K562 (cell line): Measurements from ENCODE around the gene ANK2. TPM values are rescaled to one million over a fixed set of nuclear protein-coding genes. Genes with fewer than 3 reads are reported as not detected.

Experiments
- ATAC-seq: fragments of 200-7000 bp; cut with Tn5 transposase; 3 replicates; pipeline ENCODE4 v1.9.1; 2020; ENCODE audit warnings: moderate library complexity
- BruUV-seq: library from RNA; stranded (reverse); fragments of 400-500 nt; replicated peaks from 2 replicates; lab custom pipeline; 2021; lab: Mats Ljungman, UMichigan
- CTCF ChIA-PET: fragments of 300-600 bp; formaldehyde crosslinking; extraction: SDS; loops from one replicate; lab custom pipeline; 2021; ENCODE audit warnings: low intra/inter-chr PET ratio; lab: Yijun Ruan, JAX
- POLR2A ChIA-PET: fragments of 300-600, 350-650 bp; sonication (Branson Sonifier 250); formaldehyde crosslinking; extraction: SDS; loops from one replicate; lab custom pipeline; 2021; ENCODE audit warnings: antibody characterized with exemption, inconsistent platforms; lab: Yijun Ruan, JAX
- DNase-seq, 4 experiments: peaks; one replicate each; pipeline versions ENCODE4 v3.0.0 to v3.0.0-alpha.2; 2011 to 2018; ENCODE audit warnings: low spot score in 3 of 4, mixed read lengths in 3 of 4; ENCODE audit errors: extremely low read depth in 1 of 4
- FAIRE-seq: peaks from 2 replicates; lab custom pipeline; 2011; peaks lifted over from hg19 to GRCh38; lab: Jason Lieb, UNC
- H2AFZ ChIP-seq: 2 replicates; pipeline ENCODE4 v1.6.0; 2011; ENCODE audit warnings: low read depth, low read length, control low read depth, inconsistent platforms
- H3K27ac ChIP-seq: fragments of 200-600 bp; 3 replicates; pipeline ENCODE4 v1.8.0; 2011; ENCODE audit warnings: low read depth, mild to moderate bottlenecking, control low read depth, inconsistent platforms, low read length, moderate library complexity, mixed read lengths; ENCODE audit errors: extremely low read depth
- H3K27me3 ChIP-seq, 2 experiments: fragments of 300-600 bp in 1 of 2; 2 replicates in 1 of 2; 3 replicates in 1 of 2; pipeline versions ENCODE4 v1.6.0 to v1.8.0; 2011; ENCODE audit warnings: inconsistent platforms in 2 of 2, low read length in 2 of 2, mild to moderate bottlenecking in 1 of 2, mixed read lengths in 1 of 2, moderate library complexity in 1 of 2; ENCODE audit not compliant: control insufficient read depth in 2 of 2, insufficient read depth in 2 of 2
- H3K36me3 ChIP-seq: fragments of 300-600 bp; 3 replicates; pipeline ENCODE4 v1.8.0; 2011; ENCODE audit warnings: mild to moderate bottlenecking, low read length, inconsistent platforms; ENCODE audit not compliant: control insufficient read depth, insufficient read depth
- H3K4me1 ChIP-seq, 2 experiments: fragments of 200-600 bp in 1 of 2; replicated peaks in 1 of 2; 2 replicates in 1 of 2; 3 replicates in 1 of 2; pipeline versions ENCODE4 v1.5.1 to v1.8.0; 2011; ENCODE audit warnings: inconsistent platforms in 2 of 2, low read length in 2 of 2, mild to moderate bottlenecking in 1 of 2, mixed read lengths in 1 of 2, moderate library complexity in 1 of 2; ENCODE audit not compliant: control insufficient read depth in 2 of 2, insufficient read depth in 2 of 2
- H3K4me2 ChIP-seq: 2 replicates; pipeline ENCODE4 v1.6.1; 2011; ENCODE audit warnings: low read length, control low read depth, inconsistent platforms, mixed read lengths; ENCODE audit not compliant: insufficient read depth
- H3K4me3 ChIP-seq: fragments of 200-600 bp; sonication (generic), shearing (Covaris generic); 2 replicates; pipeline ENCODE4 v1.5.1; 2016; ENCODE audit warnings: control low read depth, inconsistent platforms
- H3K79me2 ChIP-seq: fragments of 200-600 bp; 3 replicates; pipeline ENCODE4 v1.8.0; 2011; ENCODE audit warnings: low read length, inconsistent platforms; ENCODE audit not compliant: control insufficient read depth, insufficient read depth
- H3K9ac ChIP-seq, 2 experiments: 2 replicates each; pipeline versions ENCODE4 v1.6.0 to v1.6.1; 2011; ENCODE audit warnings: low read depth in 2 of 2, low read length in 2 of 2, control low read depth in 1 of 2, inconsistent platforms in 1 of 2, mild to moderate bottlenecking in 1 of 2, mixed read lengths in 1 of 2; ENCODE audit not compliant: insufficient read depth in 1 of 2
- H3K9me1 ChIP-seq: one replicate; pipeline ENCODE4 v1.6.0; 2011; ENCODE audit warnings: inconsistent platforms, mild to moderate bottlenecking, low read length, moderate library complexity; ENCODE audit not compliant: control insufficient read depth, insufficient read depth
- H3K9me3 ChIP-seq: replicated peaks from 2 replicates; pipeline ENCODE4 v1.5.1; 2011; ENCODE audit warnings: low read depth, low read length, inconsistent platforms; ENCODE audit not compliant: control insufficient read depth, insufficient read depth
- H4K20me1 ChIP-seq: replicated peaks from 2 replicates; pipeline ENCODE4 v1.6.1; 2011; ENCODE audit warnings: low read length, inconsistent platforms, mixed read lengths; ENCODE audit not compliant: control insufficient read depth, insufficient read depth
- BCOR ChIP-seq: fragments of 450-650 bp; IDR thresholded peaks from 2 replicates; pipeline ENCODE4 v1.6.1; 2016
- CREBBP ChIP-seq: IDR thresholded peaks from one replicate; pipeline ENCODE4 v1.6.1; 2012; ENCODE audit warnings: low read depth, mild to moderate bottlenecking, control low read depth, inconsistent platforms, low read length
- DDX20 ChIP-seq: fragments of 450-650 bp; IDR thresholded peaks from 2 replicates; pipeline ENCODE4 v1.6.1; 2016; ENCODE audit warnings: missing genetic modification characterization, low read depth, mild to moderate bottlenecking, missing compliant biosample characterization, moderate library complexity
- ETV6 ChIP-seq, 3 experiments: fragments of 150-350 bp in 1 of 3; sonication (generic) in 1 of 3; formaldehyde crosslinking in 1 of 3; IDR thresholded peaks; 2 replicates each; pipeline versions ENCODE4 v1.6.1 to v1.8.0; 2014 to 2022; ENCODE audit warnings: borderline replicate concordance in 2 of 3, low read depth in 2 of 3, antibody characterized with exemption in 1 of 3, low read length in 1 of 3, mild to moderate bottlenecking in 1 of 3, missing genetic modification reagents in 1 of 3
- FOSL1 ChIP-seq: fragments of 200-800 bp; sonication (Bioruptor generic); conservative IDR thresholded peaks from 2 replicates; pipeline ENCODE4 v1.6.1; 2016; ENCODE audit warnings: missing genetic modification characterization, missing compliant biosample characterization
- FOXJ2 ChIP-seq: fragments of 200-800 bp; sonication (Bioruptor generic); IDR thresholded peaks from 2 replicates; pipeline ENCODE4 v1.6.1; 2016; ENCODE audit warnings: missing genetic modification characterization, missing compliant biosample characterization
- HCFC1 ChIP-seq: IDR thresholded peaks from 2 replicates; pipeline ENCODE4 v1.6.1; 2012; ENCODE audit warnings: low read depth, low read length, improper control_type of control experiment
- HNRNPL ChIP-seq: fragments of 200-400 bp; formaldehyde crosslinking; IDR thresholded peaks from 2 replicates; pipeline ENCODE4 v1.6.1; 2017; ENCODE audit warnings: low read depth, mild to moderate bottlenecking, low read length
- KDM5B ChIP-seq: fragments of 200-600 bp; sonication (generic); IDR thresholded peaks from 2 replicates; pipeline ENCODE4 v1.6.1; 2012; ENCODE audit warnings: low read depth, mild to moderate bottlenecking, moderate library complexity, low read length, control low read depth, inconsistent platforms; ENCODE audit not compliant: insufficient replicate concordance
- MCM7 ChIP-seq, 2 experiments: fragments of 450-650 bp; IDR thresholded peaks; 2 replicates each; pipeline ENCODE4 v1.6.1; 2016 to 2018
- MYC ChIP-seq, 2 experiments: fragments of 250-450 bp in 1 of 2; sonication (Bioruptor Pico) in 1 of 2; IDR thresholded peaks; 2 replicates each; pipeline versions ENCODE4 v1.5.1 to v1.6.1; 2012 to 2021; ENCODE audit warnings: low read depth in 2 of 2, borderline replicate concordance in 1 of 2, improper control_type of control experiment in 1 of 2, low read length in 1 of 2, mild to moderate bottlenecking in 1 of 2, moderate library complexity in 1 of 2
- RBM14 ChIP-seq: fragments of 200-400 bp; formaldehyde crosslinking; IDR thresholded peaks from 2 replicates; pipeline ENCODE4 v1.6.1; 2018; ENCODE audit warnings: low read depth, mild to moderate bottlenecking, low read length, moderate library complexity, borderline replicate concordance; ENCODE audit not compliant: insufficient read depth
- SLC30A9 ChIP-seq: fragments of 250-450 bp; sonication (Bioruptor Pico); IDR thresholded peaks from 2 replicates; pipeline ENCODE4 v1.8.0; 2022; ENCODE audit warnings: mild to moderate bottlenecking, moderate library complexity
- SMARCE1 ChIP-seq: fragments of 450-650 bp; IDR thresholded peaks from 2 replicates; pipeline ENCODE4 v1.7.1; 2016; ENCODE audit warnings: mild to moderate bottlenecking
- SRSF3 ChIP-seq: fragments of 200-400 bp; formaldehyde crosslinking; IDR thresholded peaks from 2 replicates; pipeline ENCODE4 v1.6.1; 2016; ENCODE audit warnings: mild to moderate bottlenecking, low read length, moderate library complexity; ENCODE audit not compliant: insufficient read depth
- TARDBP ChIP-seq: fragments of 450-650 bp; IDR thresholded peaks from 2 replicates; pipeline ENCODE4 v1.6.1; 2016
- XRCC3 ChIP-seq: fragments of 450-650 bp; IDR thresholded peaks from 2 replicates; pipeline ENCODE4 v1.6.1; 2017; ENCODE audit warnings: mild to moderate bottlenecking, moderate library complexity
- ZNF24 ChIP-seq: fragments of 450-650 bp; IDR thresholded peaks from 2 replicates; pipeline ENCODE4 v1.6.1; 2016
- ZNF644 ChIP-seq: fragments of 200-800 bp; sonication (Bioruptor generic); IDR thresholded peaks from 2 replicates; pipeline ENCODE4 v1.6.1; 2016; ENCODE audit warnings: low read depth, missing genetic modification characterization, missing compliant biosample characterization
- WGBS: fragments of 100-300 bp; shearing (Covaris generic); methylation state at CpG from one replicate; pipeline ENCODE4 v1.1.6; 2016; ENCODE audit warnings: low coverage, mixed read lengths; ENCODE audit not compliant: insufficient coverage; ENCODE audit errors: missing lambda C conversion rate; 5-methylcytosine and 5-hydroxymethylcytosine counted together
- in situ Hi-C: fragments of 300-500 bp; cut with MboI; formaldehyde crosslinking; loops from 4 replicates; pipeline ENCODE4 v1.15.0; 2018; ENCODE audit warnings: inconsistent platforms, mixed read lengths
- intact Hi-C: fragments of 100-400 bp; cut with micrococcal nuclease; formaldehyde crosslinking; loops from 2 replicates; pipeline ENCODE4 v1.14.2; 2022
- polyA plus RNA-seq, 8 experiments: library from polyadenylated mRNA; depleted of rRNA in 4 of 8; stranded (reverse) in 5 of 8; unstranded in 3 of 8; fragments of >200 nt; fragmentation: Nextera tagmentation in 2 of 8; fragmentation: Illumina TruSeq in 1 of 8; extraction: Ambion mirVana in 2 of 8; extraction: Trizol in 1 of 8; gene quantifications; 2 replicates each; pipeline versions ENCODE4 v1.2.1 to v1.2.3, GENCODE V29; 2011 to 2014; ENCODE audit warnings: inconsistent platforms in 1 of 8, missing spikeins in 1 of 8
- total RNA-seq, 7 experiments: library from RNA; depleted of rRNA in 6 of 7; stranded (reverse); fragments of >200 nt in 6 of 7; fragmentation: Illumina TruSeq in 2 of 7; extraction: Trizol in 2 of 7; gene quantifications; 2 replicates each; pipeline versions ENCODE4 v1.2.1 to v1.2.3, GENCODE V29; 2011 to 2021; ENCODE audit warnings: low replicate concordance in 1 of 7

Gene ANK2
- total and polyA plus RNA-seq, 9 of the 15 experiments (the other 6 are each of a cell fraction or from before 2014, with no cell fraction given): 0.07 to 0.24 TPM; not detected in 7

DNA sequence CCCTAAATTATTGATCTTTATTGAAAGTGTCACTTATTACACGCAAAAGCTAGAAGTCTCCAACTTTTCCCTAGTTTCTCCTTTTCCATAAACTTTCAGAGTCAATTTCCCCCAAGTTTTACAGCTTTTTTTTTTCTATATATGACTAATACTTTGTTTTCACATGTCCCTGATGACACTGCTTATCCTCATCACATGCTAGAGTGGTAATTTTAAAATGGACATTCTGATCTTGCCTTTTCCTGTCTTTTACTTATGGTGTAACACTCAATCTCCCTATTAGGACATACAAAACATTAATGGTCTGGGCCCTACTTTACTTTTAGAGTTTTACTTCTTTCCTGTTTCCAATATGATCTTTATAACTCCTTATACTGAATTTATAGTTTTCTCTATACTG is 112.6 kb downstream of the ANK2 start:
- no peak for FAIRE-seq
- DNase-seq: no peak
- 0% methylated on average over 1 of the region's 1 CpG for WGBS
- no peaks in the 10 kb centered on the region for H3K36me3 ChIP-seq
- H4K20me1 ChIP-seq: no peaks in the 10 kb centered on the region
- ChIA-PET CTCF (no interaction called here), POLR2A (no interaction called here)
- no peak overlapping the region for H3K4me3 ChIP-seq
- H3K4me1 ChIP-seq: no peaks in the 10 kb centered on the region
- no peak overlapping the region for H3K4me2 ChIP-seq
- H3K9me1 ChIP-seq: no peaks in the 10 kb centered on the region
- no peaks in the 10 kb centered on the region for H3K27me3 ChIP-seq
- no TSS peak for BruUV-seq
- H2AFZ ChIP-seq: no peak overlapping the region
- H3K27ac ChIP-seq: no peak overlapping the region
- in situ Hi-C loops: no loop called here
- no peak for ATAC-seq
- intact Hi-C loops: no loop called here
- H3K79me2 ChIP-seq: no peaks in the 10 kb centered on the region
- no peaks in the 10 kb centered on the region for H3K9me3 ChIP-seq
- no peak for TF ChIP-seq RBM14
- no peak for TF ChIP-seq TARDBP
- TF ChIP-seq HNRNPL: no peak
- no peak for TF ChIP-seq KDM5B
- TF ChIP-seq BCOR: no peak
- no peak for TF ChIP-seq HCFC1
- TF ChIP-seq SMARCE1: no peak
- no peak for TF ChIP-seq ETV6 (IDR thresholded peaks at IDR 0.05; ENCODE audit: borderline replicate concordance in 1 of 2, low read depth in 2 of 2, low read length in 1 of 2)
- no peak for TF ChIP-seq ETV6 (CRISPR knock-in tag; IDR thresholded peaks at IDR 0.05; ENCODE audit: borderline replicate concordance)
- TF ChIP-seq MYC (IDR thresholded peaks at IDR 0.05; ENCODE audit: low read depth, low read length): no peak
- TF ChIP-seq MYC (CRISPR knock-in tag; IDR thresholded peaks at IDR 0.05; ENCODE audit: borderline replicate concordance, low read depth): no peak
- TF ChIP-seq SLC30A9 (CRISPR knock-in tag): no peak
- TF ChIP-seq MCM7 (IDR thresholded peaks at IDR 0.05): no peak
- no peak for TF ChIP-seq FOXJ2 (tag)
- no peak for TF ChIP-seq ZNF24
- TF ChIP-seq DDX20 (tag): no peak
- no peak for TF ChIP-seq FOSL1
- no peak for TF ChIP-seq ZNF644 (tag)
- TF ChIP-seq XRCC3: no peak
- no peak for TF ChIP-seq SRSF3
- no peak for TF ChIP-seq CREBBP
- TF ChIP-seq, all 486 proteins: peak for 0
- no peak overlapping the region for H3K9ac ChIP-seq
